Cardiac muscle cell (in vitro differentiated cells and primary cell): ENCODE results near the gene BRIP1. TPM values are rescaled to one million over a fixed set of nuclear protein-coding genes. Genes with fewer than 3 reads are reported as not detected.
"Not testable (repeated sequence)": the region's sequence is repeated elsewhere in the genome, so short reads cannot be mapped to it uniquely, and the experiment has no call there.

Source experiments
- DNase-seq, 2 donors: peaks; one replicate each; pipeline versions ENCODE4 v3.0.0 to v3.0.0-alpha.2; 2010 to 2017; ENCODE audit warnings: low read depth in 1 of 2, low spot score in 1 of 2
- H3K27ac ChIP-seq: fragments of 200-600 bp; sonication (generic); 2 replicates; pipeline ENCODE4 v1.5.1; 2016
- H3K27me3 ChIP-seq: fragments of 200-600 bp; sonication (generic); 2 replicates; pipeline ENCODE4 v1.6.0; 2016; ENCODE audit warnings: control low read depth
- H3K36me3 ChIP-seq: fragments of 200-600 bp; sonication (generic); 2 replicates; pipeline ENCODE4 v1.5.1; 2016; ENCODE audit warnings: control low read depth
- H3K4me1 ChIP-seq: fragments of 200-600 bp; sonication (generic); 2 replicates; pipeline ENCODE4 v1.8.1; 2017; ENCODE audit warnings: low read depth, mild to moderate bottlenecking, mixed run types
- H3K4me3 ChIP-seq: fragments of 200-600 bp; sonication (generic); 2 replicates; pipeline ENCODE4 v1.5.1; 2016; ENCODE audit warnings: mild to moderate bottlenecking
- H3K9me3 ChIP-seq: fragments of 200-600 bp; sonication (generic); 2 replicates; pipeline ENCODE4 v1.5.1; 2017; ENCODE audit warnings: low read depth, mild to moderate bottlenecking, control low read depth
- polyA plus RNA-seq: library from polyadenylated mRNA; unstranded; fragments of >200 nt; fragmentation: Nextera tagmentation; extraction: Ambion mirVana; gene quantifications from 2 replicates; pipeline ENCODE4 v1.2.1, GENCODE V29; 2016
- total RNA-seq: library from RNA; depleted of rRNA; stranded (reverse); fragments of >200 nt; gene quantifications from 2 replicates; pipeline ENCODE4 v1.2.3, GENCODE V29; 2016
- TF ChIP-seq, protein P1 (sequence below): IDR thresholded peaks from 2 replicates; pipeline ENCODE4 v1.5.1; 2012; ENCODE audit warnings: low read depth, mild to moderate bottlenecking, low read length

Gene BRIP1
- total and polyA plus RNA-seq, 2 experiments from 2014 or later: 3.1 to 9.2 TPM

DNA sequence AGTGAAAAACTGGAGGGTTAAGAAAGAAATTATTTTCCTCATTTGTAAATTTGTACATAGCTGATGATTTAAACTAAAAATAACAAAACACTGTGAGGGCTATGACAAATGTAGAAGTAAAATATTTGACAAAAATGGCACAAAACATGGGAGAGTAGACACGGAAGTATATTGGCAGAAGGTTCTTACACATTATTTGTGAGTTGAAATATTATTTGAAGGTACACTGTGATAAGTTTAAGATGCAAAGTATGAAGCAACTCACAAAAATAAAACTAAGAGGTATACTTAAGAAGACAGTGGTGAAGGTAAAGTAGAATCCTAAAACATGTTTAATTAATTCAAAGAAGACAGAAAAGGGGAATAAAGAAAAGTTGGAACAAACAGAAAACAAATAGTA is 34.6 kb downstream of the BRIP1 start:
- H3K27ac ChIP-seq: no peak overlapping the region
- H3K27me3 ChIP-seq: no peaks in the 10 kb centered on the region
- H3K4me1 ChIP-seq: no peaks in the 10 kb centered on the region
- no peak overlapping the region for H3K4me3 ChIP-seq
- no peak for DNase-seq
- TF ChIP-seq, protein P1, sequence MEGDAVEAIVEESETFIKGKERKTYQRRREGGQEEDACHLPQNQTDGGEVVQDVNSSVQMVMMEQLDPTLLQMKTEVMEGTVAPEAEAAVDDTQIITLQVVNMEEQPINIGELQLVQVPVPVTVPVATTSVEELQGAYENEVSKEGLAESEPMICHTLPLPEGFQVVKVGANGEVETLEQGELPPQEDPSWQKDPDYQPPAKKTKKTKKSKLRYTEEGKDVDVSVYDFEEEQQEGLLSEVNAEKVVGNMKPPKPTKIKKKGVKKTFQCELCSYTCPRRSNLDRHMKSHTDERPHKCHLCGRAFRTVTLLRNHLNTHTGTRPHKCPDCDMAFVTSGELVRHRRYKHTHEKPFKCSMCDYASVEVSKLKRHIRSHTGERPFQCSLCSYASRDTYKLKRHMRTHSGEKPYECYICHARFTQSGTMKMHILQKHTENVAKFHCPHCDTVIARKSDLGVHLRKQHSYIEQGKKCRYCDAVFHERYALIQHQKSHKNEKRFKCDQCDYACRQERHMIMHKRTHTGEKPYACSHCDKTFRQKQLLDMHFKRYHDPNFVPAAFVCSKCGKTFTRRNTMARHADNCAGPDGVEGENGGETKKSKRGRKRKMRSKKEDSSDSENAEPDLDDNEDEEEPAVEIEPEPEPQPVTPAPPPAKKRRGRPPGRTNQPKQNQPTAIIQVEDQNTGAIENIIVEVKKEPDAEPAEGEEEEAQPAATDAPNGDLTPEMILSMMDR: no peak
- no peaks in the 10 kb centered on the region for H3K36me3 ChIP-seq
- no peaks in the 10 kb centered on the region for H3K9me3 ChIP-seq

DNA sequence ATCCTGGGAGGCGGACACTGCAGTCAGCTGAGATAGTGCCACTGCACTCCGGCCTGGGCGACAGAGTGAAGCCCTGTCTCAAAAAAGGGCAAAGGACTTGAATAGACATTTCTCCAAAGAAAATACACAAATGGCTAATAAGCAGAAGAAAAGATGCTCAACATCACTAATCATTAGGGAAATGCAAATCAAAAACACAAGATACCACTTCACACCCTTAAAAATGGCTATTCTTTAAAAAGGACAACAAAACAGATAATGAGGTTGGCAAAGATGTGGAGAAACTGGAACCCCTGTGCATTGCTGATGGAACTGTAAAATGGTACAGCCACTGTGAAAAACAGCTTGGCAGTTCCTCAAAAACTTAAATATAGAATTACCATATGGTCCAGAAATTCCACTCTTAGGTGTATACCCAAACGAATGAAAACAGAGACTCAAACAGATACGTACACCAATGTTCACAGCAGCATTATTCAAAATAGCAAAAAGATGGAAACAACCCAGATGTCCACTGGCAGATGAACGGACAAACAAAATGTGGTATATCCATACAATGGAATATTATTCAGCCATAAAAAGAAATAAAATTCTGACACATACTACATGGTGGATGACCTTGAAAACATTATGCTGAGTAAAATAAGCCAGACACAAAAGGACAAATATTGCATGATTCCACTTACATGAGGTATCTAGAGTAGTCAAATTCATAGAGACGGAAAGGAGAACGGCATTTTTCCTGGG is 35.5 kb downstream of the BRIP1 start:
- TF ChIP-seq, protein P1: no peak

DNA sequence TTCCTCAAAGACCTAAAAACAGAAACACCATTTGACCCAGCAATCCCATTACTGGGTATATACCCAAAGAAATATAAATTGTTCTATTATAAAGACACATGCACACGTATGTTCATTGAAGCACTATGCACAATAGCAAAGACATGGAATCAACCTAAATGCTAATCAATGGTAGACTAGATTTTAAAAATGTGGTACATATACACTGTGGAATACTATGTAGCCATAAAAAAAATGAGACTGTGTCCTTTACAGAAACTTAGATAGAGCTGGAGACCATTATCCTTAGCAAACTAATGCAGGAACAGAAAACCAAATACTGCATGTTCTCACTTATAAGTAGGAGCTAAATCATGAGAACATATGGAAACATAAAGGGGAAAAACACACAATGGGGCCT is 36.5 kb downstream of the BRIP1 start:
- not testable (repeated sequence) for H3K4me3 ChIP-seq, H3K36me3 ChIP-seq, DNase-seq, H3K4me1 ChIP-seq, H3K27ac ChIP-seq, H3K9me3 ChIP-seq, H3K27me3 ChIP-seq

More for the DNA sequence above, 35.5 kb downstream of the BRIP1 start:
- Histone ChIP-seq H3K4me3 (no peak overlapping the region), H3K4me1 (no peaks in the 10 kb centered on the region), H3K27me3 (no peaks in the 10 kb centered on the region), H3K36me3 (no peaks in the 10 kb centered on the region), H3K27ac (no peak overlapping the region), H3K9me3 (no peaks in the 10 kb centered on the region)
- DNase-seq: no peak

DNA sequence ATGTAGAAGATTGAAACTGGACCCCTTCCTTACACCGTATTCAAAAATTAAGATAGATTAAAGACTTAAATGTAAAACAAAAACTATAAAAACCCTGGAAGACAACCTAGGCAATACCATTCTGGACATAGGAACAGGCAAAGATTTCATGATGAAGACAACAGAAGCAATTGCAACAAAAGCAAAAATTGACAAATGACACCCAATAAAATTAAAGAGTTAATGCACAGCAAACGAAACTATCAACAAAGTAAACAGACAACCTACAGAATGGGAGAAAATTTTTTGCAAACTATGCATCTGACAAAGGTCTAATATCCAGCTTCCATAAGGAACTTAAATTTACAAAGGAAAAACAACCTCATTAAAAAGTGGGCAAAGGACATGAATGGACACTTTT is 37.1 kb downstream of the BRIP1 start:
- H3K36me3 ChIP-seq, H3K27ac ChIP-seq: not testable (repeated sequence)

DNA sequence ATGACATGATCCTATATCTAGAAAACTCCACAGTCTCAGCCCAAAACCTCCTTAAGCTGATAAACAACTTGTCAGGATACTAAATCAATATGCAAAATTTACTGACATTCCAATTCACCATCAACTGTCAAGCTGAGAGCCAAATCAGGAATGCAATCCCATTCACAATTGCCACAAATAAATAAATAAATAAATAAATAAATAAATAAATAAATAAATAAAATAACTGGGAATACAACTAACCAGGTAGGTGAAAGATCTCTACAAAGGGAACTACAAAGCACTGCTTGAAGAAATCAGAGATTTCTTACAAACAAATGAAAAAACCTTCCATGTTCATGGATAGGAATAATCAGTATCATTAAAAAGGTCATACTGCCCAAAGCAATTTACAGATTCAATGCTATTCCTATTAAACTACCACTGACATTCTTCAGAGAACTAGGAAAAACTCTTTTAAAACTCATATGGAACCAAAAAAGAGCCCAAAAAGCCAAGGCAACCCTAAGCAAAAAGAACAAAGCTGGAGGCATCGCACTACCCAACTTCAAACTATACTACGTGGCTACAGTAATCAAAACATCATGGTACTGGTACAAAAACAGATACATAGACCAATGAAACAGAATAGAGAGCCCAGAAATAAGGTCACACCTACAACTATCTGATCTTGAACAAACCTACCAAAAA is 37.7 kb downstream of the BRIP1 start:
- H3K27me3 ChIP-seq: no peaks in the 10 kb centered on the region
- H3K4me3 ChIP-seq: no peak overlapping the region
- H3K36me3 ChIP-seq: no peaks in the 10 kb centered on the region
- no peaks in the 10 kb centered on the region for H3K9me3 ChIP-seq
- no peak for DNase-seq
- no peak overlapping the region for H3K27ac ChIP-seq
- TF ChIP-seq, protein P1: no peak
- H3K4me1 ChIP-seq: no peaks in the 10 kb centered on the region

More for the DNA sequence above, 37.1 kb downstream of the BRIP1 start:
- DNase-seq, H3K9me3 ChIP-seq, H3K27me3 ChIP-seq, H3K4me3 ChIP-seq, H3K4me1 ChIP-seq: not testable (repeated sequence)

DNA sequence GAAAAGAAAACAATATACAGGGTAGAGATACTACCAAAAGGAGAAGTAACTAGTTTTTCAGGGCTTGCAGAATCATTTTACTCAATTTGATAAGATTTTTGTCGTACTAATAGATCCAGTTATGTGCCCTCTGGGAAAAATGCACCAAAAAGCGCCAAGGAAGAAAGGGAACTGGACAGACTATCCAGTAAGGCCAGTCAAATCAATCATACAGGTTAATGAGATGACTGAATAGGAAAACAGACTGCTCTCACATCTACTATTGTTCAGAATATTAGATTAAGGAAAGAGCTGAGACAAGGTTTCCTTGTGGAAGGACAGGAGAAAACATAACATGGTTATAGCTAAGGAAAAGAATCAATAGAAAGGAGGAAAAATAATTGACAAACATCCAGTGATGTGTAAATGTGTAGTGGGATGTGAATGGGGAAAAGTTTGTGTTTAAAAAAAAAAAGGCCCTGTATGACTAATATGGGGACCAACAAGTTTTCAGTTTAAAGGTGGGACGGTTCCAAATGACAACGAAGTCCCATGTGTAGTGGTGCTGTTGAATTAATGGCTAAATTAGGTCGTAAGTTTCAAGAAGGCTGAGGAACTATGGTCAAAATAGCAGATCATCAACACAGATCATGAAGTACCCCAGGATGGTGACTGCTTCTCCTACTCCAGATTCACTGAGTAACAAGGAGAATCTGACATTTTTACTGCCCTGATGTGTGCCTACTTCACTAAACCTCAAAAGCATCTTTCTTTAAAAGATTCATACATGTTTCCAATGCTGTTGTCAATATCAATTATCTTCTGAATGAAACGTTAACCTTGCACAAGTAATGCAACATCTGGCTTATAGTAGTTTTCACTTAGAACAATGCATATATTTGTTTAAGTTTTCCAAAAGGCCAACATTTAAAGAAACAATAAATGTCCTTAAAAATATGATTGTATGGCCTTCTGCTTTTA is 40.7 kb downstream of the BRIP1 start:
- no peak overlapping the region for H3K27ac ChIP-seq
- no peaks in the 10 kb centered on the region for H3K27me3 ChIP-seq
- no peaks in the 10 kb centered on the region for H3K36me3 ChIP-seq
- TF ChIP-seq, protein P1: no peak
- no peak overlapping the region for H3K4me3 ChIP-seq
- no peaks in the 10 kb centered on the region for H3K9me3 ChIP-seq
- DNase-seq: no peak
- no peaks in the 10 kb centered on the region for H3K4me1 ChIP-seq
